ENCODE data around the gene NAALADL2.
"Not testable (repeated sequence)": the region's sequence is repeated elsewhere in the genome, so short reads cannot be mapped to it uniquely, and the experiment has no call there.

The NAALADL2 gene

DNA sequence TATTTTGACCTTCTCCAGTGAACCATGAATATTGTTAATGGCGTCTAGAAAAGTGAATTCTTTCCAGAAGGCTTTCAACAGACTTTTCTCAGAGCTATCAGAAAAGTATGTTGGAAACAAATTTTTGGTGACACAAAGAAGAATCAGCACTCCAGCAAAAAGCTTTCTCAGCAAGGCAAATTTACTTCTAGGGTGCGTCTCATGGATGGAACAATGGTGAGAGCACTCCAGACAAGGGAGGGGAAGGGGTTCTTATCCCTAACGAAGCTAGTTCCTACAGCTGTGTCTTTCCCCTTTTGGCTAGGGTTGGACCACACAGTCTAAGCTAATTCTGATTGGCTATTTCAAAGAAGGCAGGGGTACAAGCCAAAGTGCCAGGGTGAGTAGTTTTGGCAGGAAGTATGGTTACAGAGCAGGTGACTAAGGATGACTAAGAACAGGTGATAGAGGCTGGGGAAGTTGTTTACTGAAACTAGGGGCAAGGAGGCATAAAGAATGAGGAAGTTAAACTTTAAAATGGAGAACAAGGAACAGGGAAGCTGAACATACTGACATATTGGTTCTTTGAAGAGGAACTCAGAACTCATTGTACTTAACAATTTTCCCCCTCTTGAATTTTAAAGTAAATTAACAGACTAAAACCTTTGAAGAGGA lies 959.8 kb downstream of the NAALADL2 start:
- H3K9ac ChIP-seq (ENCODE audit: low read depth, low read length) = no peak overlapping the region
- no peak overlapping the region for H3K4me2 ChIP-seq (ENCODE audit: insufficient read depth, low read length)
- no peak overlapping the region for H2AFZ ChIP-seq (ENCODE audit: low read depth, low read length)
- H3K27me3 ChIP-seq (ENCODE audit: insufficient read depth, low read length, poor library complexity) = no peaks in the 10 kb centered on the region
- TF ChIP-seq, protein P1, sequence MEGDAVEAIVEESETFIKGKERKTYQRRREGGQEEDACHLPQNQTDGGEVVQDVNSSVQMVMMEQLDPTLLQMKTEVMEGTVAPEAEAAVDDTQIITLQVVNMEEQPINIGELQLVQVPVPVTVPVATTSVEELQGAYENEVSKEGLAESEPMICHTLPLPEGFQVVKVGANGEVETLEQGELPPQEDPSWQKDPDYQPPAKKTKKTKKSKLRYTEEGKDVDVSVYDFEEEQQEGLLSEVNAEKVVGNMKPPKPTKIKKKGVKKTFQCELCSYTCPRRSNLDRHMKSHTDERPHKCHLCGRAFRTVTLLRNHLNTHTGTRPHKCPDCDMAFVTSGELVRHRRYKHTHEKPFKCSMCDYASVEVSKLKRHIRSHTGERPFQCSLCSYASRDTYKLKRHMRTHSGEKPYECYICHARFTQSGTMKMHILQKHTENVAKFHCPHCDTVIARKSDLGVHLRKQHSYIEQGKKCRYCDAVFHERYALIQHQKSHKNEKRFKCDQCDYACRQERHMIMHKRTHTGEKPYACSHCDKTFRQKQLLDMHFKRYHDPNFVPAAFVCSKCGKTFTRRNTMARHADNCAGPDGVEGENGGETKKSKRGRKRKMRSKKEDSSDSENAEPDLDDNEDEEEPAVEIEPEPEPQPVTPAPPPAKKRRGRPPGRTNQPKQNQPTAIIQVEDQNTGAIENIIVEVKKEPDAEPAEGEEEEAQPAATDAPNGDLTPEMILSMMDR (IDR thresholded peaks at IDR 0.05; ENCODE audit: borderline replicate concordance, extremely low read depth, low read length, poor library complexity, severe bottlenecking) = no peak
- no peak for TF ChIP-seq EZH2 (IDR thresholded peaks at IDR 0.05; ENCODE audit: borderline replicate concordance, low read depth, low read length, severe bottlenecking)
- H3K4me3 ChIP-seq (ENCODE audit: low read depth in 1 of 2, low read length in 2 of 2) = no peak overlapping the region
- ATAC-seq (ENCODE audit: insufficient read depth, low read depth) (no peak), DNase-seq (no peak)
- no peaks in the 10 kb centered on the region for H3K4me1 ChIP-seq (ENCODE audit: insufficient read depth, low read length)
- no peaks in the 10 kb centered on the region for H4K20me1 ChIP-seq (ENCODE audit: insufficient read depth, low read length)
- no peak overlapping the region for H3K27ac ChIP-seq (ENCODE audit: low read length)
- H3K79me2 ChIP-seq (ENCODE audit: insufficient read depth, low read length) = no peaks in the 10 kb centered on the region
- H3K36me3 ChIP-seq (ENCODE audit: insufficient read depth, low read length) = no peaks in the 10 kb centered on the region
- H3K9me3 ChIP-seq (ENCODE audit: insufficient read depth, low read length, severe bottlenecking) = peaks cover 6% of the 10 kb centered on the region

DNA sequence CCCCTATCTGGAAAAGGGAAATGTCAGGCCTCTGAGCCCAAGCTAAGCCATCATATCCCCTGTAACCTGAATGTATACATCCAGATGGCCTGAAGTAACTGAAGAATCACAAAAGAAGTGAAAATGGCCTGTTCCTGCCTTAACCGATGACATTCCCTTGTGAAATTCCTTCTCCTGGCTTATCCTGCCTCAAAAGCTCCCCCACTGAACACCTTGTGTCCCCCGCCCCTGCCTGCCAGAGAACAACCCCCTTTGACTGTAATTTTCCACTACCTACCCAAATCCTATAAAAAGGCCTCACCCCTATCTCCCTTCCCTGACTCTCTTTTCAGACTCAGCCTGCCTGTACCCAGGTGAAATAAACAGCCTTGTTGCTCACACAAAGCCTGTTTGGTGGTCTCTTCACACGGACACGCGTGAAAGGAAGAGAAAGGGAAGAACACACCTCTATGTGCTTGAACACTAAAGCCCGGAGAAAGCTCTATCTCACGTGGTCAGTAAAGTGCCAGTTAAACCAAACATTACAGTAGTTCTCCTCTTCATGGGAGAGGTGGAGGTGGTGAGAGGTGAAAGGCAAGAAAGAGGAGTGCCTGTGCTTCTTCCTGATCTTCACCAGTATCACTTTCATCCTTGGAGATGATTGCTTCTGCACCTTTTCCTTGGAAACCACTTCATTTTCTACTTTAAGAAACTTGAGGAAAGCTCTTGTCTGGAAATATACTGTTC lies 963.8 kb downstream of the NAALADL2 start:
- not testable (repeated sequence) for ATAC-seq (ENCODE audit: insufficient read depth, low read depth); H2AFZ ChIP-seq (ENCODE audit: low read depth, low read length); DNase-seq; H3K79me2 ChIP-seq (ENCODE audit: insufficient read depth, low read length); H3K9me3 ChIP-seq (ENCODE audit: insufficient read depth, low read length, severe bottlenecking); H3K27ac ChIP-seq (ENCODE audit: low read length); H4K20me1 ChIP-seq (ENCODE audit: insufficient read depth, low read length); H3K4me3 ChIP-seq (ENCODE audit: low read depth in 1 of 2, low read length in 2 of 2); H3K4me1 ChIP-seq (ENCODE audit: insufficient read depth, low read length); H3K36me3 ChIP-seq (ENCODE audit: insufficient read depth, low read length); H3K27me3 ChIP-seq (ENCODE audit: insufficient read depth, low read length, poor library complexity); H3K9ac ChIP-seq (ENCODE audit: low read depth, low read length); H3K4me2 ChIP-seq (ENCODE audit: insufficient read depth, low read length)

DNA sequence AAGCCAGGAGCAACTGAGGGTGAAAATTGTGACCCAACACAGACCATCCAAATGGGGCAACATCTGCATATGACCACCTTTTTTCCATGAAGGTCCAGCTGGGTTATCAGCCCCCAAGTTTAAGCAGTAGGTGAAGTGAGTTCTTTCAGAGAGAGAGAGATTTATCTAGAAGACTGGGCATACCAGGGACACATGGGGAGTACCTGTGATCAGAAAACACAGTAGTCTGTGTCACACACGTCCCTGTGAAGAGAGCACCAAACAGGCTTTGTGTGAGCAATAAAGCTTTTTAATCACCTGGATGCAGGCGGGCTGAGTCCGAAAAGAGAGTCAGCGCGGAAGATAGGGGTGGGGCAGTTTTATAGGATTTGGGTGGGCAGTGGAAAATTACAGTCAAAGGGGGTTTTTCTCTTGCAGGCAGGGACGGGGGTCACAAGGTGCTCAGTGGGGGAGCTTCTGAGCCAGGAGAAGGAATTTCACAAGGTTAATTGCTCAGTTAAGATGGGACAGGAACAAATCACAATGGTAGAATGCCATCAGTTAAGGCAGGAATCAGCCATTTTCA lies 966.0 kb downstream of the NAALADL2 start:
- not testable (repeated sequence) for ATAC-seq (ENCODE audit: insufficient read depth, low read depth); DNase-seq

DNA sequence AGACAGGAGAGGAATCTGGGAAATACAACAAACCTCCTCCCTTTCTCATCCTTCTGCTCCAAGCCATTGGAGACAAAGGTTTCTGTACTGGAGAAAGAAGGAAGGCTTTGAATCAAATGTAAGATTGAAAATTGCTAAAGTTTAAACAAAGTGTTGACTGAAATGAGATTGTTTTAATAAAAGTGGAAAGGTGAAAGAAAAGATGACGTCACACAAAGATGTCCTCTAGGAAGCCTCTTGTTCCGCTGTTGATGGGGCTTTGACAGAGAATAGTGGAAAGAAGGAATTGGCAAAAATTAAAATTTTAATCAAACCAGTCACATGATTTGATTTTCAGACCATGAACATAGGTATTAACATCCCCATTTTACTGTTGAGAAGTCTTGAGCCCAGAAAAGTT lies 967.6 kb downstream of the NAALADL2 start:
- no peaks in the 10 kb centered on the region for H3K9me3 ChIP-seq (ENCODE audit: insufficient read depth, low read length, severe bottlenecking)
- H3K9ac ChIP-seq (ENCODE audit: low read depth, low read length) = no peak overlapping the region
- no peaks in the 10 kb centered on the region for H4K20me1 ChIP-seq (ENCODE audit: insufficient read depth, low read length)
- no peak overlapping the region for H3K27ac ChIP-seq (ENCODE audit: low read length)
- no peak for TF ChIP-seq EZH2 (IDR thresholded peaks at IDR 0.05; ENCODE audit: borderline replicate concordance, low read depth, low read length, severe bottlenecking)
- TF ChIP-seq, protein P1 (IDR thresholded peaks at IDR 0.05; ENCODE audit: borderline replicate concordance, extremely low read depth, low read length, poor library complexity, severe bottlenecking) = no peak
- H3K79me2 ChIP-seq (ENCODE audit: insufficient read depth, low read length) = no peaks in the 10 kb centered on the region
- no peaks in the 10 kb centered on the region for H3K27me3 ChIP-seq (ENCODE audit: insufficient read depth, low read length, poor library complexity)
- H3K36me3 ChIP-seq (ENCODE audit: insufficient read depth, low read length) = no peaks in the 10 kb centered on the region
- no peak overlapping the region for H3K4me3 ChIP-seq (ENCODE audit: low read depth in 1 of 2, low read length in 2 of 2)
- DNase-seq (no peak), ATAC-seq (ENCODE audit: insufficient read depth, low read depth) (no peak)
- H3K4me2 ChIP-seq (ENCODE audit: insufficient read depth, low read length) = no peak overlapping the region
- H3K4me1 ChIP-seq (ENCODE audit: insufficient read depth, low read length) = no peaks in the 10 kb centered on the region
- no peak overlapping the region for H2AFZ ChIP-seq (ENCODE audit: low read depth, low read length)

More for the DNA sequence above, 966.0 kb downstream of the NAALADL2 start:
- H3K4me1 ChIP-seq (ENCODE audit: insufficient read depth, low read length); H3K9me3 ChIP-seq (ENCODE audit: insufficient read depth, low read length, severe bottlenecking); H3K79me2 ChIP-seq (ENCODE audit: insufficient read depth, low read length); H3K4me2 ChIP-seq (ENCODE audit: insufficient read depth, low read length); H3K4me3 ChIP-seq (ENCODE audit: low read depth in 1 of 2, low read length in 2 of 2); H3K27me3 ChIP-seq (ENCODE audit: insufficient read depth, low read length, poor library complexity); H3K9ac ChIP-seq (ENCODE audit: low read depth, low read length); H3K27ac ChIP-seq (ENCODE audit: low read length); H3K36me3 ChIP-seq (ENCODE audit: insufficient read depth, low read length); H2AFZ ChIP-seq (ENCODE audit: low read depth, low read length); H4K20me1 ChIP-seq (ENCODE audit: insufficient read depth, low read length): not testable (repeated sequence)

DNA sequence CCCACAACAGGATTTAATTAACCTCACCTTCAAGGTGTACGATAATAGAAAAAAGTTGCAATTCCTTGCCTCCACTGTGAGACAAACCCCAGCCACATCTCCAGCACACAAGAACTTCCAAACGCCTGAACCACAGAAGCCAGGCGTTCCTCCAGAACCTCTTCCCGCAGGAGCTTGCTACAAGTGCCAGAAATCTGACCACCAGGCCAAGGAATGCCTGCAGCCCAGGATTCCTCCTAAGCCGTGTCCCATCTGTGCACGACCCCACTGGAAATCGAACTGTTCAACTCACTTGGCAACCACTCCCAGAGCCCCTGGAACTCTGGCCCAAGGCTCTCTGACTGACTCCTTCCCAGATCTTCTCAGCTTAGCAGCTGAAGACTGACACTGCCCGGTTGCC lies 970.7 kb downstream of the NAALADL2 start:
- ATAC-seq (ENCODE audit: insufficient read depth, low read depth); H3K9ac ChIP-seq (ENCODE audit: low read depth, low read length); DNase-seq; H3K36me3 ChIP-seq (ENCODE audit: insufficient read depth, low read length); H3K27ac ChIP-seq (ENCODE audit: low read length); H3K4me2 ChIP-seq (ENCODE audit: insufficient read depth, low read length); H2AFZ ChIP-seq (ENCODE audit: low read depth, low read length); H3K9me3 ChIP-seq (ENCODE audit: insufficient read depth, low read length, severe bottlenecking); H4K20me1 ChIP-seq (ENCODE audit: insufficient read depth, low read length); H3K79me2 ChIP-seq (ENCODE audit: insufficient read depth, low read length); H3K4me1 ChIP-seq (ENCODE audit: insufficient read depth, low read length); H3K27me3 ChIP-seq (ENCODE audit: insufficient read depth, low read length, poor library complexity); H3K4me3 ChIP-seq (ENCODE audit: low read depth in 1 of 2, low read length in 2 of 2): not testable (repeated sequence)

DNA sequence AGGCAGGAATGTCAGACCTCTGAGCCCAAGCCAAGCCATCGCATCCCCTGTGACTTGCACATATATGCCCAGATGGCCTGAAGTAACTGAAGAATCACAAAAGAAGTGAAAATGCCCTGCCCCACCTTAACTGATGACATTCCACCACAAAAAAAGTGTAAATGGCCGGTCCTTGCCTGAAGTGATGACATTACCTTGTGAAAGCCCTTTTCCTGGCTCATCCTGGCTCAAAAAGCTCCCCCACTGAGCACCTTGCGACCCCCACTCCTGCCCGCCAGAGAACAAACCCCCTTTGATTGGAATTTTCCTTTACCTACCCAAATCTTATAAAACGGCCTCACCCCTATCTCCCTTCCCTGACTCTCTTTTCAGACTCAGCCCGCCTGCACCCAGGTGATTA lies 976.6 kb downstream of the NAALADL2 start:
- H3K27ac ChIP-seq (ENCODE audit: low read length); DNase-seq; H3K79me2 ChIP-seq (ENCODE audit: insufficient read depth, low read length); H3K9ac ChIP-seq (ENCODE audit: low read depth, low read length); ATAC-seq (ENCODE audit: insufficient read depth, low read depth); H2AFZ ChIP-seq (ENCODE audit: low read depth, low read length); H3K27me3 ChIP-seq (ENCODE audit: insufficient read depth, low read length, poor library complexity); H4K20me1 ChIP-seq (ENCODE audit: insufficient read depth, low read length); H3K4me1 ChIP-seq (ENCODE audit: insufficient read depth, low read length); H3K4me3 ChIP-seq (ENCODE audit: low read depth in 1 of 2, low read length in 2 of 2); H3K9me3 ChIP-seq (ENCODE audit: insufficient read depth, low read length, severe bottlenecking); H3K4me2 ChIP-seq (ENCODE audit: insufficient read depth, low read length); H3K36me3 ChIP-seq (ENCODE audit: insufficient read depth, low read length): not testable (repeated sequence)

All from DND-41 (cell line).